GM12874 (cell line): Measurements from ENCODE around the gene GGT7.

Experiments
- CTCF ChIP-seq: IDR thresholded peaks from 2 replicates; pipeline ENCODE4 v1.5.1; 2011; ENCODE audit warnings: low read depth, mild to moderate bottlenecking, control low read depth, low read length, moderate library complexity; ENCODE audit not compliant: insufficient read depth

Gene GGT7

GRCh38 chr20:34876406-34877282, 4.0 kb upstream of the GGT7 start, which contains the start of gene ACSS2:
TSS of gene ACSS2 (plus strand) at chr20:34876612. CDS start at chr20:34876646, 34 bp downstream.
- no peak for TF ChIP-seq CTCF

- no peak for TF ChIP-seq CTCF
These were observed 3.2 kb upstream of the GGT7 start for GRCh38 chr20:34875642-34876405.

- TF ChIP-seq CTCF: peak; percentile 86
These were observed 1.5 kb upstream of the GGT7 start for GRCh38 chr20:34874094-34874654.

GRCh38 chr20:34873583-34874093, 982 bp upstream of the GGT7 start:
- TF ChIP-seq CTCF: no peak

GRCh38 chr20:34871966-34872621, 562 bp downstream of the GGT7 start:
- no peak for TF ChIP-seq CTCF

GRCh38 chr20:34871320-34871926, 1.2 kb downstream of the GGT7 start:
- no peak for TF ChIP-seq CTCF
